ENCODE measurements around the gene ARHGEF28. TPM values are rescaled to one million over a fixed set of nuclear protein-coding genes. Genes with fewer than 3 reads are reported as not detected.

ARHGEF28 gene
- total and polyA plus RNA-seq, 2 donors = 2.3 to 16.9 TPM

DNA sequence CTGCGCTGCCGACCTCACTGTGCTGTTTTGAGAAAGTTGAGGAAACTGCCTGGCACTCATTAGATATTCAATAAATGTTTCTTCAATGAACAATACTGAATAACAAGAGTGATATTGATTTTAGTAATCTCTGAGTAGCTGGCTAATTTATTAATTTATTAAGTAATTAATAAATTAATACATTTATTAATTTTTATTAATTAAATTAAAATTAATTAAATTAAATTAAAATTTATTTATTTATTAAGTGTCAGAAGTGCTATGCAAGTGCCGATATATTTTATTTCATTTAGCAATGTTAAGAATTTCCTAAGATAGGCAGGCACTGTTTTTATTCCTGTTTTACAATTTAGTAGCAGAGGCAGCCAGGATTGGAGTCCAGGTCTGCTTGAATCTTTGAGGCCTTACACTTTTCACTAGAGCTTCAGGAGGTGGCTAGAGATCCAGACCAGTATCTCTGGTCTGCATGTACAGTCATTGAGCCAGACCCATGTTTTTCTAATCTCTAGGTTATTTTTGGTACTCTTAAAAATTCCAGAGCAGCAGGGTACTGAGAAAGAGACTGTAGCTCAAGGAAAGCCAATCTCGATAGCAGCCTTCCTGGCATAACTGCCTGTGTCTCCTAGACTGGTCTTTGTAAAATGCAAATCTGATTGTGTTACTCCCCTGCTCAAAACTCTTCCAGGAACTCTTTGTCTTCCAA lies 109.2 kb downstream of the ARHGEF28 start:
- WGBS = 59% methylated on average over 4 of the region's 4 CpGs
- Histone ChIP-seq H3K4me3 (ENCODE audit: low read depth, low read length) (no peak overlapping the region), H3K36me3 (ENCODE audit: insufficient read depth) (no peaks in the 10 kb centered on the region), H3K27ac (ENCODE audit: low read depth) (no peak overlapping the region), H3K4me1 (ENCODE audit: insufficient read depth) (no peaks in the 10 kb centered on the region)
- no peak for DNase-seq (ENCODE audit: extremely low spot score)

DNA sequence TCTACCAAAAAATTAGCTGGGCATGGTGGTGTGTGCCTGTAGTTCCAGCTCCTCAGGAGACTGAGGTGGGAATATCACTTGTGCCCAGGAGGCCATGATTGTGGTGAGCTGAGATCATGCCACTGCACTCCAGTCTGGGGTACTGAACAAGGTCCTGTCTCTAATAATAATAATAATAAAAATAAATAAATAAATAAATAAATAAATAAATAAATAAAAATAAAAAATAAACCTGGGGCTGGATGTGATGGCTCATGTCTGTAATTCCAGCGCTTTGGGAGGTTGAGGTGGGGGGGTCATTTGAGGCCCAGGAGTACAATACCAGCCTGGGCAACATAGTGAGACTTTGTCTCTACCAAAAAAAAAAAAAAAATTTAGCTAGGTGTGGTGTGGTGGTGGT lies 113.7 kb downstream of the ARHGEF28 start:
- 98% methylated on average over 1 of the region's 1 CpG for WGBS
- Histone ChIP-seq H3K27ac (ENCODE audit: low read depth) (no peak overlapping the region), H3K4me1 (ENCODE audit: insufficient read depth) (no peaks in the 10 kb centered on the region), H3K36me3 (ENCODE audit: insufficient read depth) (no peaks in the 10 kb centered on the region), H3K4me3 (ENCODE audit: low read depth, low read length) (no peak overlapping the region)
- DNase-seq (ENCODE audit: extremely low spot score) = no peak

DNA sequence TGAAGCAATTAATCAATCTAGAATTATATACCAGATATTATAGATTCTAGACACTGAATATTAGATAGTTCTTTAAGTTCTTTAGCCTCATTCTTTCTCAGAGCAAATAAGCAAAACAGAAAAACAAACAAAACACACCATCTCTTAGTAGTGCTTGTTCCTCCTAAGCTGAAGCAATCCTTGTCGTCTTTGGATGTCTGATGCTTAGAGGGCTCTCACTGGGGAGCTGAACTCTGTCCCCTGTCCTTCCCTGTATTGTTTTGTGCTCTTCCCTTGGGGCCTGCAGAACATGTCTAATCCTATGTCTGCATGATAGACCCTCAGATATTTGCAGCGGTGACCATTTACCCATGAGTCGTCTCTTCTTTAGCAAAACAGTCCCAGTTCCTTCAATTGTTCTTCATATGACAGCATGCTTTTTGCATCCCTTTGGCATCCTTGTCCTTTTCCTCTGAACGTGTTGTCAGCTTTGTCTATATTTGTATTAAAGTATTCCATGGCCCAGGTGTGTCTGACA lies 114.3 kb downstream of the ARHGEF28 start:
- DNase-seq (ENCODE audit: extremely low spot score) = no peak
- 71% methylated on average over 4 of the region's 4 CpGs for WGBS
- H3K4me3 ChIP-seq (ENCODE audit: low read depth, low read length) = no peak overlapping the region

DNA sequence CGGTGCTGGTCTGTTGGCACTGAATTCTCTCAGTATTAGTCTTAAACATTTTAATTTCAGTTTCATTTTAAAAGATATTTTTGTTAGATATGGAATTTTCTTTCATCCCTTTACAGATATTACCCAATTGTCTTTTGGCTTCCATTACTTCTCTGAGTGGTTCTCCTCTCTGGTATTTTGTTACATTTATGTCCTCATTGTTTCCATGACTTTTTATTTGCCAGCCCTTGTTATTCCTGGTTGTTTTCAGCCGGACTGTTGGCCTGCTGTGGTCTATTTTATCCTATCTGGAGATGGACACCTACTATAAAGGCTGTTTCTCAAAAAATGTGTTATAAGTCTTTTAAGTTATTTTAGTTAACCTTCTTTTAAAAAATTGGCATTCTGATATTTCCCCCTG lies 117.2 kb downstream of the ARHGEF28 start:
- no peaks in the 10 kb centered on the region for H3K36me3 ChIP-seq (ENCODE audit: insufficient read depth)
- DNase-seq (ENCODE audit: extremely low spot score) = no peak
- no peaks in the 10 kb centered on the region for H3K4me1 ChIP-seq (ENCODE audit: insufficient read depth)
- 75% methylated on average over 2 of the region's 2 CpGs for WGBS
- H3K27ac ChIP-seq (ENCODE audit: low read depth) = no peak overlapping the region
- H3K4me3 ChIP-seq (ENCODE audit: low read depth, low read length) = no peak overlapping the region

More for the DNA sequence above, 114.3 kb downstream of the ARHGEF28 start:
- Histone ChIP-seq H3K36me3 (ENCODE audit: insufficient read depth) (no peaks in the 10 kb centered on the region), H3K4me1 (ENCODE audit: insufficient read depth) (no peaks in the 10 kb centered on the region), H3K27ac (ENCODE audit: low read depth) (no peak overlapping the region)

DNA sequence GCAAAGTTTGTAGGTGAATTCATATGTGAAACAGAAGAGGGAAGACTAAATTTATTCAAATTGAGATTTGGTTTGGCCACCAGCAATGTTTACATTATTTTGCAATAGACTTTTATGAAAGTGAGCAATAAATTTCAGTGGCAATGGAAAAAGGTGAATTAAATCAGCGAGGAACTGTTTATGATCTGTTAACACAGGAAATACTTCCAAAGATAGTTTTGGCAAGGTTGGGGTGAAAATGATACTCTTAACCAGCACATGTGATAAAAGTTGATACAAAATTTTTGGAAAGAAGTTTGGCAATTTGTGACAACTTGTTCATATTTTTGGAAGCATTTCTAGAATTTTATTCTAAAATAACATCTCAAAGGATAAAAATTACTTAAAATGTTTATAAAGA lies 119.8 kb downstream of the ARHGEF28 start:
- DNase-seq (ENCODE audit: extremely low spot score) = no peak
- WGBS = 18% methylated on average over 1 of the region's 1 CpG
- Histone ChIP-seq H3K4me1 (ENCODE audit: insufficient read depth) (no peaks in the 10 kb centered on the region), H3K4me3 (ENCODE audit: low read depth, low read length) (no peak overlapping the region), H3K27ac (ENCODE audit: low read depth) (no peak overlapping the region), H3K36me3 (ENCODE audit: insufficient read depth) (no peaks in the 10 kb centered on the region)

DNA sequence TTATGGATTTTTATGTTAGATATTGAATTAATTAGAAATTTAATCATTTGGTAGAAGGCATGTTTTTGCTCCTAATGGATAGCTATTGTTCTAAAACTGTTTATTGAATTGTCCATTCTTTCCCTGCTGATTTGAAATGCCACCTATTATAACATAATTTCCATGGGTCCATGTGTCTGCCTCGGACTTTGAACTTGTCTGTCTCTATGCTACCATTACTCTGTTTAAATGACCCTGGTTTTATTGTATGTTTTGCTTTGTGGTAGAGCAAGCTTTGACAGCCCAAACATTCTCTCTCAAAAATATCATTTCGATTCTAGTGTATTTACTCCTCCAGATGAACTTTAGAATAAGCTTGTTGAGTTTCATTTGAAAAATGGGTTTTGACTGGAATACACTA lies 120.6 kb downstream of the ARHGEF28 start:
- 81% methylated on average over 2 of the region's 2 CpGs for WGBS
- Histone ChIP-seq H3K36me3 (ENCODE audit: insufficient read depth) (no peaks in the 10 kb centered on the region), H3K27ac (ENCODE audit: low read depth) (no peak overlapping the region), H3K4me3 (ENCODE audit: low read depth, low read length) (no peak overlapping the region), H3K4me1 (ENCODE audit: insufficient read depth) (no peaks in the 10 kb centered on the region)
- DNase-seq (ENCODE audit: extremely low spot score) = no peak

DNA sequence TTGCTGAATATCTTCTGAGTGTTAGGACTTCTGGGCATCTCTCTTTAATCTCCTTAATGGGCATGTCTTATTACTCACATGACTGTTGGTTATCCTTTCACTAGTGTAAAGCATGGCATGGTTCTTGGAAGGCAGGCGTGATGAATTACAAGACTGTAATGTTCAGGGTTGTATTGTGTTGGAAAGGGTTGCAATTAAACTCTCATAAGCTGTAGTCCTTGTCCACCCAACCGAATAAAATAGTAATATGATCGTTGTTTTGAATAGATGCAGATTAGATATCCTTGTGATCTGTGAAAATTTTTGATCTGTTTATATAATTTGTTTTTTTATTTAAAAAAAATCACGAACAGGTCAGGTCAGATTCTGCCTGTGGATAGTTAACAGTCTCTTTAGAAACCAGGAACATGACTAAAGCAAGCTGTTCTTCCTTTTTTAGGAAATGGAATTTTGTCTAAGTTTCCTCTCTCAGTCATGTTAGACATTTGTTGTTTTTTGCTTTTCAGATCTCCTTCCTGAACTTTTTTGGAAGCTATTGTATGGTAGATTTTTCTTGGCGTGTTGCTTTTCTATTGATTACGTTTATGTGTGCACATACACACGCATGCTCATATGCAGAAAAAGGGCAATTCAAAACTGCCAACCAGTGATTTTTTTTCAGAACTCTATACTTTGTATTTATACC lies 121.8 kb downstream of the ARHGEF28 start:
- no peak overlapping the region for H3K27ac ChIP-seq (ENCODE audit: low read depth)
- H3K36me3 ChIP-seq (ENCODE audit: insufficient read depth) = no peaks in the 10 kb centered on the region
- 49% methylated on average over 7 of the region's 7 CpGs for WGBS
- no peak overlapping the region for H3K4me3 ChIP-seq (ENCODE audit: low read depth, low read length)
- DNase-seq (ENCODE audit: extremely low spot score) = no peak
- H3K4me1 ChIP-seq (ENCODE audit: insufficient read depth) = no peaks in the 10 kb centered on the region

DNA sequence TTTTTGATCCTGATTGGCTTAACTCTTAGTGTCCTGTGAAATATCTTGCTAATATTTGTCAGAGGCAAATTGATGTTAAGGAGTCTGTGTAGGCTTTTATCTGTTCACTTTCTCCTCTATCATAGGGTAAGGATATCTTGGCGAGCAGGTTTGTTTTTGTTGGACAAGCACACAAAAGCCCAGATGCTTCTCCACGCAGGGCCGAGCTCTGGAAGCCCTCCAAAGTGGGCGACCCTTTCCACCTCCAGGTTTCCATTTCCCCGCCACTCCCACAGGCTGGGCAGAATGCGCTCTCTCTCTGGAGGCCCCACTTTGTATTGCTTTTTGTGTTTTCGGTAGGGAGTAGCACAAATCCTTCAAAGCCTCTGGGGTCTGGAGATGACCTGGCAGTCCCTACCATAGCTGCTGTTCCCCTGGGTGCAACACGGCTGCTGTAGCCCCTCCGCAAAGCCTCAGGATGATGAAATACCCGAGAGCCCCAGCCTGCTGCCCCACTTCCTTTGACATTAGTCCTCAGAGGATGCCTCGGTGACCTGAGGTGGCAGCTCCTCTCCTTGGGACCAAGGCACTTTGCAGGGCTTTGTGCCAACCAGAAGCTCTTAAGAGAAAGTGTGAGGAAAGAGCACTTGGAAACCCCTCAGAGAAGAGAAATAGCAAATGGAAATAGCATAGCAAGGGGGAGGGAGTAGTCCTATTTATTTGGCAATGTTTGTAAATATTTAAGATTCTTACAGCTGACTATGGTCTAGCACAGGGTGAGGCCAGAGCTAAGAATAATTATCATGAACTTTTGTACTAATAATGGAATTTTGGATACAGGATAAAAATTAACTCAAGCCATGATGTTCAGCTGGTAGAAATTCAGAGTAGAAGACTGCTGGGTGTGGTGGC lies 122.8 kb downstream of the ARHGEF28 start:
- Histone ChIP-seq H3K4me1 (ENCODE audit: insufficient read depth) (no peaks in the 10 kb centered on the region), H3K4me3 (ENCODE audit: low read depth, low read length) (no peak overlapping the region), H3K27ac (ENCODE audit: low read depth) (no peak overlapping the region), H3K36me3 (ENCODE audit: insufficient read depth) (peaks cover 2% of the 10 kb centered on the region)
- 38% methylated on average over 11 of the region's 11 CpGs for WGBS
- DNase-seq (ENCODE audit: extremely low spot score) = no peak

DNA sequence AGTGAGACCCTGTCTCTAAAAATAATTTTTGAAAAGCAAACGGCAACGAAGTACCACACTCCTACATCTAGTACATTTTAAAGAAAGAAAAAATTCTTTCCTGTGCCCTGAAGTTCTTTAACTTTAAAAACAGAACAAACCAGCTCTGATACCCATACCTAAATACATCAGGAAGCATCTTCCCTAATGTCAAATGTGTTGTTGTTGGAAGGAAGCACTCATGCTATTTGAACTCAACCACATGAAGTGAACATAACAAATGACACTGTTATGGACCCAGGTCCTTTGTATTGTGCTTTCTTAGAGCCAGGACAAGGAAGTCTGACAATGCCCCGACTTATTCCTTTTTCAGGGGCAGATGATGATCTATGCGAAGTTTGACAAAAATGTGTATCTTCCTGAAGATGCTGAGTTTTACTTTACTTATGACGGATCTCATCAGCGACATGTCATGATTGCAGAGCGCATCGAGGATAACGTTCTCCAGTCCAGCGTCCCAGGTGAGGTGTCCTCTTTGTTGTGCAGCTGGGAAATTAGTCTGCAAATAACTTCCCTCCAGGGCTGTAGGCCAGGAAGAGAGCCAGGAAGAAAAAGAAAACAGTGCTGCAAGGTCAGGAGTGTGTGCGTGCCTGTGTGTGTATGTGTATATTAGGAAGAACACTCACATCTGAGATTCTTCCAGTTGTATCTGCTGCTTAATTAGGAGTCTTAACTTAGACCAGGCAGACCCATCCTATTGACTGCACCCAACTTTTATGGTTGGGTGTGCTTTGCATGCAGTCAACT lies 123.7 kb downstream of the ARHGEF28 start:
- no peak for DNase-seq (ENCODE audit: extremely low spot score)
- WGBS = 71% methylated on average over 11 of the region's 11 CpGs
- Histone ChIP-seq H3K4me1 (ENCODE audit: insufficient read depth) (no peaks in the 10 kb centered on the region), H3K4me3 (ENCODE audit: low read depth, low read length) (no peak overlapping the region), H3K27ac (ENCODE audit: low read depth) (no peak overlapping the region), H3K36me3 (ENCODE audit: insufficient read depth) (peaks cover 2% of the 10 kb centered on the region)

DNA sequence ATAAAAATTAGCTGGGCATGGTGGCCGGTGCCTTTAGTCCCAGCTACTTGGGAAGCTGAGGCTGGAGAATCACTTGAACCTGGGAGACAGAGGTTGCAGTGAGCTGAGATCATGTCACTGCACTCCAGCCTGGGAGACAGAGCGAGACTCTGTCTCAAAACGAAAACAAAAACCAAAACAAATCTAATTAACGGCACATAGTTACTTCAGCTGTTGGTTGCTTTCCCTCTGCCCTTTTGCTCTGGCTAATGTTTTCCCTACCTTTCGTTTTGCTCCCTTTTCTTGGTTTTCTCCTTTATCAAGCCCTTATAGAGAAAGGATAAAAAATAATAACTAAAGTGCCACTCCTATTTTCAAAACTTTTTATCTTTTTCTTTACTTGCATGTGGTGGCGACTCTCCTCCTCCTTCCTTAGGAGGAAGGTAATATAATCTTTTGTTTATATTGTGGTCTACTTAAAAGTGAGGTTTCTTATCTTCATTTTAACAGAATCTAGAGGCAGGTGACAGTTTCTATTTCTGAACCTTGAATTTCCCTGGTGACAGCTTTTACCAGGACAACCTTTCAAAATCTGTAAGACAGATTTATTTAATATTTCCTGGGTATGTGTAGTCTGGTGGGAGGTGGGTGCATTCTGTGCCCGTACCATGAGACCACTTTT lies 125.4 kb downstream of the ARHGEF28 start:
- no peak overlapping the region for H3K4me3 ChIP-seq (ENCODE audit: low read depth, low read length)
- H3K4me1 ChIP-seq (ENCODE audit: insufficient read depth) = no peaks in the 10 kb centered on the region
- H3K27ac ChIP-seq (ENCODE audit: low read depth) = no peak overlapping the region
- H3K36me3 ChIP-seq (ENCODE audit: insufficient read depth) = peaks cover 2% of the 10 kb centered on the region
- DNase-seq (ENCODE audit: extremely low spot score) = no peak
- WGBS = 68% methylated on average over 7 of the region's 7 CpGs

DNA sequence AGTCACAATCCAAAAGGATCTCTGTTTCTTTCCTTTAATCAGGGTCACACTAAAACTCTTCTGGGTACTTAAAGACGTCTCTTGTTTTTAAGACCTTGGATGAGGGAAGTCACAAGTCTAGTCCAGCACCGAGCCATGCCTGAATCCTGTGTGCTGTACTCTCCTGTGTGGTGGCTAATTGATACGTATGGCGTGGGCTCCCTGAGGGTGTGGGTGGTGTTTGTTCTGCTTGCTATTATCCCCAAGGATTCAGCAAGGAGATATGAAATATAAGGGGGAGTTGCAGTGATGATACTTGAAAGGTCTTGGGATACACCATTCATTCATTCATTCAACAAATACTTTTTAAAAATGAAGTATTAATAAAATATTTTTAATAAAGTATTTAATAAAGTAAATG lies 128.3 kb downstream of the ARHGEF28 start:
- H3K27ac ChIP-seq (ENCODE audit: low read depth) = no peak overlapping the region
- H3K4me3 ChIP-seq (ENCODE audit: low read depth, low read length) = no peak overlapping the region
- 77% methylated on average over 4 of the region's 4 CpGs for WGBS
- H3K4me1 ChIP-seq (ENCODE audit: insufficient read depth) = no peaks in the 10 kb centered on the region
- DNase-seq (ENCODE audit: extremely low spot score) = no peak
- peaks cover 2% of the 10 kb centered on the region for H3K36me3 ChIP-seq (ENCODE audit: insufficient read depth)

DNA sequence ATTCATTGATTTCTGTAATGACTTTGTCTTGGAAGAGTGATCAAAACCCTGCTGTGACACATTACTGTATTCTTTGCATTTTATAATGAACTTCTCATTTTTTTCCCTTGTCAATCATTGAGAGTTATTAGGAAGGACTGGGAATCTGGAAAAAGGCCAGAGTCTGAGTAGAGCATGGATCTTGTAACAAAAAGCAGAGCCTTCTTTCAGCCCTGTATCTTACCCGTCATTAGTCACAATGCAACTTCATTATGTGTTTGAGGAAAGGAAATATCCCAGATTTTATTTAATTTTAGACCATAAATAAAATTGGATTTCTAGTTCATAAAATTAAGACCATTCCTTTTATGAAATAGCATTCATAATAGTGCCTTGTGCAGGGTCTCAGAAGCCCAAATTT lies 131.4 kb downstream of the ARHGEF28 start:
- no peak overlapping the region for H3K4me3 ChIP-seq (ENCODE audit: low read depth, low read length)
- H3K27ac ChIP-seq (ENCODE audit: low read depth) = no peak overlapping the region
- H3K36me3 ChIP-seq (ENCODE audit: insufficient read depth) = peaks cover 3% of the 10 kb centered on the region
- DNase-seq (ENCODE audit: extremely low spot score) = no peak
- no peaks in the 10 kb centered on the region for H3K4me1 ChIP-seq (ENCODE audit: insufficient read depth)
- WGBS = 64% methylated on average over 1 of the region's 1 CpG

Data from urinary bladder (tissue), 4 donors.